Naive B cell (primary cell): ENCODE results near the gene WDR90. TPM values are rescaled to one million over a fixed set of nuclear protein-coding genes. Genes with fewer than 3 reads are reported as not detected.
A peak's percentile ranks its signal among the peaks of the same experiment; 100 is the strongest.

ENCODE experiments used
- ATAC-seq, 2 donors: fragments of 150-1000 bp; cut with Tn5 transposase; 2 replicates each; pipeline ENCODE4 v1.10.0; 2021; ENCODE audit warnings: low read depth in 2 of 2, mild to moderate bottlenecking in 2 of 2, moderate library complexity in 2 of 2
- DNase-seq: peaks from one replicate; pipeline ENCODE4 v3.0.0; 2022
- H3K27ac Mint-ChIP-seq, 6 donors: one replicate each; pipeline ENCODE4 v1.8.0; 2020 to 2022; ENCODE audit warnings: mild to moderate bottlenecking in 6 of 6, mixed read lengths in 6 of 6, moderate library complexity in 5 of 6, inconsistent platforms in 2 of 6
- H3K27me3 Mint-ChIP-seq, 3 donors: one replicate each; pipeline ENCODE4 v1.8.0; 2021 to 2022; ENCODE audit warnings: mixed read lengths in 3 of 3, mild to moderate bottlenecking in 1 of 3
- H3K36me3 Mint-ChIP-seq, 2 donors: one replicate each; pipeline ENCODE4 v1.8.0; 2020 to 2022; ENCODE audit warnings: mixed read lengths in 2 of 2, inconsistent platforms in 1 of 2, mild to moderate bottlenecking in 1 of 2
- H3K4me1 Mint-ChIP-seq, 3 donors: one replicate each; pipeline ENCODE4 v1.8.0; 2020 to 2022; ENCODE audit warnings: mixed read lengths in 3 of 3, inconsistent platforms in 1 of 3, mild to moderate bottlenecking in 1 of 3, moderate library complexity in 1 of 3
- H3K4me3 Mint-ChIP-seq, 8 donors: one replicate each; pipeline ENCODE4 v1.8.0; 2020 to 2022; ENCODE audit warnings: mild to moderate bottlenecking in 8 of 8, mixed read lengths in 8 of 8, moderate library complexity in 8 of 8, inconsistent platforms in 2 of 8
- H3K9me3 Mint-ChIP-seq, 7 donors: one replicate each; pipeline ENCODE4 v1.8.0; 2020 to 2022; ENCODE audit warnings: mixed read lengths in 7 of 7, mild to moderate bottlenecking in 5 of 7, inconsistent platforms in 2 of 7, moderate library complexity in 1 of 7
- polyA plus RNA-seq, 6 donors: library from polyadenylated mRNA; unstranded; fragments of 300-500 nt; fragmentation: Illumina TruSeq; gene quantifications; one replicate each; pipeline ENCODE4 v1.2.3, GENCODE V29; 2021; ENCODE audit warnings: low read depth in 6 of 6

WDR90 gene
- polyA plus RNA-seq, 6 donors from 2014 or later, result 0.75 to 2.3 (median 0.90) TPM; not detected in 1

- Mint-ChIP-seq H3K4me1 (peaks cover 18 to 33% (median 27%) of the 10 kb centered on the region in 3 donors), H3K4me3 (peak overlapping the region in 6 of 8 donors; percentile 18 to 95 (median 46)), H3K27me3 (peaks cover 0 to 24% (median 15%) of the 10 kb centered on the region in 3 donors), H3K27ac (no peak overlapping the region), H3K36me3 (no peaks in the 10 kb centered on the region), H3K9me3 (no peaks in the 10 kb centered on the region)
- no peak for DNase-seq
- ATAC-seq, result no peak
Observed at GRCh38 chr16:692356-693108, 43.4 kb downstream of the WDR90 start.

- Mint-ChIP-seq H3K27ac (no peak overlapping the region), H3K4me1 (peaks cover 18 to 27% (median 27%) of the 10 kb centered on the region in 3 donors), H3K27me3 (peaks cover 0 to 32% (median 15%) of the 10 kb centered on the region in 3 donors), H3K9me3 (no peaks in the 10 kb centered on the region), H3K4me3 (peak overlapping the region in 4 of 8 donors; percentile 39 to 74 (median 63)), H3K36me3 (no peaks in the 10 kb centered on the region)
- DNase-seq, result no peak
- ATAC-seq, result no peak
Observed at GRCh38 chr16:693364-693763, 44.2 kb downstream of the WDR90 start.

- DNase-seq, result no peak
- ATAC-seq, result peak in 1 of 2 donors; percentile 48
- H3K4me3 Mint-ChIP-seq, result peak overlapping the region in 4 of 8 donors; percentile 39 to 74 (median 63)
- H3K9me3 Mint-ChIP-seq, result no peaks in the 10 kb centered on the region
- no peaks in the 10 kb centered on the region for H3K36me3 Mint-ChIP-seq
- peaks cover 16 to 26% (median 23%) of the 10 kb centered on the region in 3 donors for H3K4me1 Mint-ChIP-seq
- peaks cover 0 to 34% (median 15%) of the 10 kb centered on the region in 3 donors for H3K27me3 Mint-ChIP-seq
- H3K27ac Mint-ChIP-seq, result no peak overlapping the region
Observed at GRCh38 chr16:693766-694165, 44.6 kb downstream of the WDR90 start.

GRCh38 chr16:694187-694862, 45.2 kb downstream of the WDR90 start:
- no peak overlapping the region for H3K27ac Mint-ChIP-seq
- ATAC-seq, result no peak
- H3K4me1 Mint-ChIP-seq, result peaks cover 10 to 21% (median 18%) of the 10 kb centered on the region in 3 donors
- H3K36me3 Mint-ChIP-seq, result no peaks in the 10 kb centered on the region
- H3K4me3 Mint-ChIP-seq, result peak overlapping the region; percentile 43 to 90 (median 73)
- no peak for DNase-seq
- H3K27me3 Mint-ChIP-seq, result peaks cover 0 to 34% (median 15%) of the 10 kb centered on the region in 3 donors
- H3K9me3 Mint-ChIP-seq, result no peaks in the 10 kb centered on the region

GRCh38 chr16:694863-695354, 45.7 kb downstream of the WDR90 start:
- DNase-seq, result no peak
- Mint-ChIP-seq H3K4me3 (peak overlapping the region in 5 of 8 donors; percentile 47 to 80 (median 51)), H3K9me3 (no peaks in the 10 kb centered on the region), H3K27ac (no peak overlapping the region), H3K36me3 (no peaks in the 10 kb centered on the region), H3K27me3 (peaks cover 0 to 35% (median 15%) of the 10 kb centered on the region in 3 donors), H3K4me1 (peaks cover 6 to 19% (median 12%) of the 10 kb centered on the region in 3 donors)
- no peak for ATAC-seq

- Mint-ChIP-seq H3K27ac (no peak overlapping the region), H3K27me3 (peaks cover 0 to 40% (median 15%) of the 10 kb centered on the region in 3 donors), H3K4me3 (peak overlapping the region; percentile 70 to 85 (median 77)), H3K4me1 (peaks cover 6 to 15% (median 7%) of the 10 kb centered on the region in 3 donors), H3K9me3 (no peaks in the 10 kb centered on the region), H3K36me3 (no peaks in the 10 kb centered on the region)
- ATAC-seq (peak; percentile 63), DNase-seq (peak; percentile 41)
Observed at GRCh38 chr16:695355-696089, 46.4 kb downstream of the WDR90 start.

GRCh38 chr16:698911-699671, 49.9 kb downstream of the WDR90 start:
- DNase-seq (no peak), ATAC-seq (no peak)
- Mint-ChIP-seq H3K4me1 (peaks cover 0 to 8% (median 0%) of the 10 kb centered on the region in 3 donors), H3K9me3 (peaks cover 0 to 2% (median 0%) of the 10 kb centered on the region in 7 donors), H3K27me3 (peaks cover 9 to 56% (median 16%) of the 10 kb centered on the region in 3 donors), H3K36me3 (no peaks in the 10 kb centered on the region), H3K27ac (no peak overlapping the region), H3K4me3 (no peak overlapping the region)

- H3K4me1 Mint-ChIP-seq, result peaks cover 0 to 4% (median 0%) of the 10 kb centered on the region in 3 donors
- H3K9me3 Mint-ChIP-seq, result peaks cover 0 to 2% (median 0%) of the 10 kb centered on the region in 7 donors
- H3K4me3 Mint-ChIP-seq, result no peak overlapping the region
- DNase-seq, result no peak
- ATAC-seq, result peak; percentile 46 to 65
- no peaks in the 10 kb centered on the region for H3K36me3 Mint-ChIP-seq
- H3K27me3 Mint-ChIP-seq, result peaks cover 9 to 57% (median 16%) of the 10 kb centered on the region in 3 donors
- H3K27ac Mint-ChIP-seq, result peak overlapping the region in 1 of 6 donors; percentile 82
Observed at GRCh38 chr16:700684-701584, 51.8 kb downstream of the WDR90 start.

- Mint-ChIP-seq H3K4me1 (peaks cover 4 to 7% (median 4%) of the 10 kb centered on the region in 3 donors), H3K27ac (no peak overlapping the region), H3K9me3 (peaks cover 0 to 2% (median 0%) of the 10 kb centered on the region in 7 donors), H3K4me3 (peak overlapping the region in 1 of 8 donors; percentile 16), H3K27me3 (peaks cover 14 to 66% (median 17%) of the 10 kb centered on the region in 3 donors), H3K36me3 (no peaks in the 10 kb centered on the region)
- ATAC-seq (no peak), DNase-seq (no peak)
Observed at GRCh38 chr16:702341-702740, 53.2 kb downstream of the WDR90 start.

- H3K36me3 Mint-ChIP-seq, result no peaks in the 10 kb centered on the region
- peaks cover 4 to 7% (median 7%) of the 10 kb centered on the region in 3 donors for H3K4me1 Mint-ChIP-seq
- peaks cover 21 to 65% (median 28%) of the 10 kb centered on the region in 3 donors for H3K27me3 Mint-ChIP-seq
- ATAC-seq (no peak), DNase-seq (no peak)
- H3K4me3 Mint-ChIP-seq, result no peak overlapping the region
- H3K9me3 Mint-ChIP-seq, result peaks cover 0 to 2% (median 0%) of the 10 kb centered on the region in 7 donors
- no peak overlapping the region for H3K27ac Mint-ChIP-seq
Observed at GRCh38 chr16:703406-703805, 54.2 kb downstream of the WDR90 start.

- ATAC-seq, result no peak
- Mint-ChIP-seq H3K36me3 (no peaks in the 10 kb centered on the region), H3K4me3 (no peak overlapping the region), H3K9me3 (peaks cover 0 to 2% (median 0%) of the 10 kb centered on the region in 7 donors), H3K27me3 (peaks cover 27 to 69% (median 34%) of the 10 kb centered on the region in 3 donors), H3K27ac (no peak overlapping the region), H3K4me1 (peaks cover 4 to 7% (median 7%) of the 10 kb centered on the region in 3 donors)
- no peak for DNase-seq
Observed at GRCh38 chr16:704047-704446, 54.9 kb downstream of the WDR90 start.
